CD4-positive, alpha-beta T cell (primary cell): Measurements from ENCODE around the gene KMT2D. TPM values are rescaled to one million over a fixed set of nuclear protein-coding genes. Genes with fewer than 3 reads are reported as not detected.

ENCODE experiments used
- ATAC-seq: fragments of 200-7000 bp; cut with Tn5 transposase; one replicate; pipeline ENCODE4 v1.10.0; 2022; ENCODE audit warnings: mild to moderate bottlenecking; ENCODE audit not compliant: poor library complexity
- CTCF ChIA-PET: fragments of 350-600 bp; sonication (Branson Sonifier 250); formaldehyde crosslinking; loops from one replicate; lab custom pipeline; 2021; ENCODE audit warnings: antibody characterized with exemption, inconsistent platforms; lab: Charles Lee
- POLR2A ChIA-PET: fragments of 350-600 bp; sonication (Branson Sonifier 250); formaldehyde crosslinking; loops from one replicate; lab custom pipeline; 2021; ENCODE audit warnings: antibody characterized with exemption, inconsistent platforms; lab: Charles Lee
- DNase-seq, 14 experiments: peaks; one replicate each; pipeline ENCODE4 v3.0.0-alpha.2; 2013 to 2020; ENCODE audit warnings: mixed read lengths in 2 of 14
- H3K27ac ChIP-seq, 2 donors: one replicate each; pipeline versions ENCODE4 v1.5.1 to v1.7.0; 2013; ENCODE audit warnings: low read length in 2 of 2, low read depth in 1 of 2, mild to moderate bottlenecking in 1 of 2
- H3K27me3 ChIP-seq, 2 experiments: 1 replicate in 1 of 2; 2 replicates in 1 of 2; pipeline versions ENCODE4 v1.6.1 to v1.7.0; 2013; ENCODE audit warnings: low read length in 2 of 2, control low read depth in 1 of 2, mild to moderate bottlenecking in 1 of 2, moderate library complexity in 1 of 2; ENCODE audit not compliant: insufficient read depth in 2 of 2, control insufficient read depth in 1 of 2
- H3K36me3 ChIP-seq: one replicate; pipeline ENCODE4 v1.6.1; 2013; ENCODE audit warnings: low read length, control low read depth; ENCODE audit not compliant: insufficient read depth
- H3K4me1 ChIP-seq: one replicate; pipeline ENCODE4 v1.6.1; 2013; ENCODE audit warnings: low read length, control low read depth; ENCODE audit not compliant: insufficient read depth
- H3K4me3 ChIP-seq: one replicate; pipeline ENCODE4 v1.5.1; 2013; ENCODE audit warnings: mild to moderate bottlenecking, low read length, moderate library complexity
- H3K9me3 ChIP-seq, 2 experiments: 1 replicate in 1 of 2; 2 replicates in 1 of 2; pipeline versions ENCODE4 v1.6.1 to v1.7.0; 2013; ENCODE audit warnings: low read length in 2 of 2, mild to moderate bottlenecking in 2 of 2, control low read depth in 1 of 2, moderate library complexity in 1 of 2; ENCODE audit not compliant: control insufficient read depth in 1 of 2, insufficient read depth in 1 of 2
- H3K27ac Mint-ChIP-seq: one replicate; pipeline ENCODE4 v1.8.0; 2020; ENCODE audit warnings: mixed read lengths
- H3K27me3 Mint-ChIP-seq: one replicate; pipeline ENCODE4 v1.8.0; 2021; ENCODE audit warnings: mixed read lengths
- H3K36me3 Mint-ChIP-seq: one replicate; pipeline ENCODE4 v1.8.0; 2021; ENCODE audit warnings: low read depth, mixed read lengths
- H3K4me1 Mint-ChIP-seq: one replicate; pipeline ENCODE4 v1.8.0; 2021; ENCODE audit warnings: low read depth, mixed read lengths
- H3K4me3 Mint-ChIP-seq: one replicate; pipeline ENCODE4 v1.8.0; 2020; ENCODE audit warnings: mild to moderate bottlenecking, mixed read lengths
- H3K9me3 Mint-ChIP-seq: one replicate; pipeline ENCODE4 v1.8.0; 2020; ENCODE audit warnings: mixed read lengths
- CTCF ChIP-seq: fragments of 200-600 bp; IDR thresholded peaks from one replicate; pipeline ENCODE4 v1.8.0; 2022; ENCODE audit warnings: antibody characterized with exemption, mild to moderate bottlenecking
- intact Hi-C, 2 experiments: fragments of 100-400 bp; cut with DNase I in 1 of 2; cut with micrococcal nuclease in 1 of 2; formaldehyde crosslinking; loops; one replicate each; pipeline versions ENCODE4 v1.15.1 to v1.9.0; 2023 to 2025; cut with DNase I, micrococcal nuclease
- total RNA-seq, 174 experiments: library from RNA in 2 of 174; stranded (reverse) in 2 of 174; gene quantifications; one replicate each; pipeline ENCODE4 v1.2.3 and lab custom pipeline; 2021 to 2026

The KMT2D gene
- total RNA-seq, 2 experiments from 2014 or later: 107 to 110 TPM

GRCh38 chr12:49097381-49097780 is 36.8 kb upstream of the KMT2D start:
- intact Hi-C loops: no loop called here
- H3K4me1 ChIP-seq: peaks cover 18% of the 10 kb centered on the region
- H3K27ac ChIP-seq: no peak overlapping the region
- peaks cover 35% of the 10 kb centered on the region for H3K27me3 Mint-ChIP-seq
- ATAC-seq (no peak), DNase-seq (no peak)
- no peaks in the 10 kb centered on the region for H3K9me3 Mint-ChIP-seq
- peaks cover 22 to 26% of the 10 kb centered on the region in 2 experiments for H3K27me3 ChIP-seq
- ChIA-PET CTCF (interaction anchor here (1.1 to 5.0 kb wide), 8 partner anchors 9 to 245 kb away, joined by 5 to 46 read pairs (median 8); partner anchors contain the start of genes DDX23, LMBR1L and TUBA1B), POLR2A (interaction anchor here (0.8 to 4.2 kb wide), 6 partner anchors 8 to 91 kb away, joined by 3 to 41 read pairs (median 6); partner anchors contain the start of genes LMBR1L, RHEBL1, TUBA1A and TUBA1B)
- TF ChIP-seq CTCF: no peak
- H3K4me1 Mint-ChIP-seq: peaks cover 32% of the 10 kb centered on the region
- no peak overlapping the region for H3K27ac Mint-ChIP-seq
- no peak overlapping the region for H3K4me3 ChIP-seq
- H3K9me3 ChIP-seq: peaks cover 0 to 5% of the 10 kb centered on the region in 2 experiments
- no peak overlapping the region for H3K4me3 Mint-ChIP-seq
- peaks cover 50% of the 10 kb centered on the region for H3K36me3 ChIP-seq
- H3K36me3 Mint-ChIP-seq: peaks cover 55% of the 10 kb centered on the region

GRCh38 chr12:49094975-49095365 is 34.4 kb upstream of the KMT2D start:
- DNase-seq (no peak), ATAC-seq (no peak)
- Histone ChIP-seq H3K36me3 (peaks cover 26% of the 10 kb centered on the region), H3K4me3 (no peak overlapping the region), H3K9me3 (peaks cover 0 to 19% of the 10 kb centered on the region in 2 experiments), H3K4me1 (peaks cover 43% of the 10 kb centered on the region), H3K27me3 (peaks cover 45 to 50% of the 10 kb centered on the region in 2 experiments), H3K27ac (no peak overlapping the region)
- CTCF ChIA-PET: interaction anchor here (1.1 to 2.0 kb wide), 5 partner anchors 31 to 140 kb away, joined by 3 to 7 read pairs (median 3); no protein-coding TSS in a partner anchor
- peaks cover 31% of the 10 kb centered on the region for H3K36me3 Mint-ChIP-seq
- H3K9me3 Mint-ChIP-seq: no peaks in the 10 kb centered on the region
- peak overlapping the region; percentile 3 for H3K27ac Mint-ChIP-seq
- intact Hi-C loops: loop anchor here in 1 of 2 experiments (2.0 kb wide), 1 partner anchor 16 kb away; the partner anchor contains the start of gene LMBR1L
- no peak for TF ChIP-seq CTCF
- peaks cover 58% of the 10 kb centered on the region for H3K27me3 Mint-ChIP-seq
- POLR2A ChIA-PET: interaction anchor here (0.8 to 5.1 kb wide), 6 partner anchors 13 to 169 kb away, joined by 3 to 42 read pairs (median 8); partner anchors contain the start of genes FKBP11, LMBR1L, RHEBL1 and TUBA1A
- H3K4me1 Mint-ChIP-seq: peaks cover 55% of the 10 kb centered on the region
- H3K4me3 Mint-ChIP-seq: peak overlapping the region; percentile 44

- H3K4me3 Mint-ChIP-seq: peak within 1 kb of the TSS; percentile 44
- DNase-seq (peak in 1 of 14 experiments; percentile 39), ATAC-seq (peak; percentile 6)
- CTCF ChIA-PET: interaction anchor here (0.6 to 3.1 kb wide), 5 partner anchors 15 to 141 kb away, joined by 3 to 20 read pairs (median 3); partner anchors contain the start of gene LMBR1L
- peaks cover 50 to 56% of the 10 kb centered on the region in 2 experiments for H3K27me3 ChIP-seq
- H3K9me3 Mint-ChIP-seq: no peaks in the 10 kb centered on the region
- intact Hi-C loops: loop anchor here in 1 of 2 experiments (2.0 kb wide), 1 partner anchor 16 kb away; the partner anchor contains the start of gene LMBR1L
- H3K4me1 Mint-ChIP-seq: peaks cover 60% of the 10 kb centered on the region
- POLR2A ChIA-PET: interaction anchor here (0.6 to 5.1 kb wide), 10 partner anchors 14 to 230 kb away, joined by 3 to 42 read pairs (median 4); partner anchors contain the start of genes FKBP11, LMBR1L, PRKAG1 and RHEBL1
- H3K36me3 Mint-ChIP-seq: peaks cover 25% of the 10 kb centered on the region
- H3K4me3 ChIP-seq: no peak within 1 kb of the TSS
- no peak within 1 kb of the TSS for H3K27ac ChIP-seq
- peaks cover 0 to 19% of the 10 kb centered on the region in 2 experiments for H3K9me3 ChIP-seq
- peaks cover 64% of the 10 kb centered on the region for H3K27me3 Mint-ChIP-seq
- peaks cover 49% of the 10 kb centered on the region for H3K4me1 ChIP-seq
- H3K36me3 ChIP-seq: peaks cover 22% of the 10 kb centered on the region
- H3K27ac Mint-ChIP-seq: peak within 1 kb of the TSS; percentile 7
- no peak for TF ChIP-seq CTCF
Measured at GRCh38 chr12:49094160-49094974, 33.8 kb upstream of the KMT2D start, which contains the start of gene DHH. TSS of gene DHH (minus strand) at chr12:49094801. CDS start at chr12:49094512, 289 bp downstream.
